H9 (cell line): Measurements from ENCODE around the gene DPH2. TPM values are rescaled to one million over a fixed set of nuclear protein-coding genes. Genes with fewer than 3 reads are reported as not detected.

Source experiments
- DNase-seq: peaks from one replicate; pipeline ENCODE4 v3.0.0-alpha.2; 2017
- H2AFZ ChIP-seq: one replicate; pipeline ENCODE4 v1.6.1; 2013; ENCODE audit warnings: mild to moderate bottlenecking, low read length, control low read depth, moderate library complexity
- H2AK5ac ChIP-seq: 2 replicates; pipeline ENCODE4 v1.6.1; 2013; ENCODE audit warnings: low read length, control low read depth, mixed read lengths; ENCODE audit not compliant: insufficient read length
- H2BK120ac ChIP-seq: one replicate; pipeline ENCODE4 v1.6.1; 2013; ENCODE audit warnings: low read depth, mild to moderate bottlenecking, low read length, control low read depth, inconsistent platforms; ENCODE audit not compliant: poor library complexity, severe bottlenecking
- H2BK12ac ChIP-seq: 2 replicates; pipeline ENCODE4 v1.6.1; 2013; ENCODE audit warnings: low read length, control low read depth, mixed read lengths, low read depth; ENCODE audit not compliant: insufficient read length
- H2BK15ac ChIP-seq: 2 replicates; pipeline ENCODE4 v1.6.1; 2013; ENCODE audit warnings: low read depth, low read length, control low read depth
- H2BK20ac ChIP-seq: one replicate; pipeline ENCODE4 v1.6.1; 2013; ENCODE audit warnings: low read depth, mild to moderate bottlenecking, low read length, control low read depth, inconsistent platforms; ENCODE audit not compliant: poor library complexity, severe bottlenecking
- H2BK5ac ChIP-seq: 2 replicates; pipeline ENCODE4 v1.6.1; 2013; ENCODE audit warnings: low read length, control low read depth, mixed read lengths; ENCODE audit not compliant: insufficient read length
- H3K14ac ChIP-seq: 2 replicates; pipeline ENCODE4 v1.6.1; 2013; ENCODE audit warnings: low read length, control low read depth; ENCODE audit not compliant: insufficient read depth
- H3K18ac ChIP-seq: 2 replicates; pipeline ENCODE4 v1.6.1; 2013; ENCODE audit warnings: low read depth, mild to moderate bottlenecking, mixed read lengths, low read length, control low read depth; ENCODE audit not compliant: insufficient read length
- H3K23ac ChIP-seq: 2 replicates; pipeline ENCODE4 v1.6.1; 2013; ENCODE audit warnings: low read length, control low read depth, mixed read lengths, low read depth; ENCODE audit not compliant: insufficient read length
- H3K23me2 ChIP-seq: 2 replicates; pipeline ENCODE4 v1.6.1; 2013; ENCODE audit warnings: low read depth, mild to moderate bottlenecking, mixed read lengths, low read length, control low read depth; ENCODE audit not compliant: insufficient read length, poor library complexity, severe bottlenecking
- H3K27ac ChIP-seq: 2 replicates; pipeline ENCODE4 v1.5.1; 2013; ENCODE audit warnings: low read length, control low read depth, mixed read lengths, low read depth; ENCODE audit not compliant: insufficient read length
- H3K27me3 ChIP-seq: 2 replicates; pipeline ENCODE4 v1.6.1; 2013; ENCODE audit warnings: low read length, control low read depth, inconsistent platforms; ENCODE audit not compliant: insufficient read depth
- H3K4ac ChIP-seq: 2 replicates; pipeline ENCODE4 v1.6.1; 2013; ENCODE audit warnings: low read depth, mild to moderate bottlenecking, control low read depth, inconsistent platforms, low read length, moderate library complexity
- H3K4me1 ChIP-seq: 2 replicates; pipeline ENCODE4 v1.6.1; 2013; ENCODE audit warnings: low read length, control low read depth, inconsistent platforms; ENCODE audit not compliant: insufficient read depth
- H3K4me2 ChIP-seq: 2 replicates; pipeline ENCODE4 v1.6.1; 2013; ENCODE audit warnings: low read length, control low read depth, mixed read lengths; ENCODE audit not compliant: insufficient read length, insufficient read depth
- H3K56ac ChIP-seq: 2 replicates; pipeline ENCODE4 v1.6.1; 2013; ENCODE audit warnings: low read depth, mild to moderate bottlenecking, mixed read lengths, low read length, control low read depth; ENCODE audit not compliant: insufficient read length
- H3K79me1 ChIP-seq: 2 replicates; pipeline ENCODE4 v1.6.1; 2013; ENCODE audit warnings: low read depth, mild to moderate bottlenecking, moderate library complexity, low read length, control low read depth, inconsistent platforms; ENCODE audit not compliant: insufficient read depth, poor library complexity, severe bottlenecking
- H3K79me2 ChIP-seq: 2 replicates; pipeline ENCODE4 v1.6.1; 2013; ENCODE audit warnings: low read length, control low read depth, inconsistent platforms; ENCODE audit not compliant: insufficient read depth
- H3K9ac ChIP-seq: 2 replicates; pipeline ENCODE4 v1.6.1; 2013; ENCODE audit warnings: low read length, control low read depth, mixed read lengths; ENCODE audit not compliant: insufficient read length; ENCODE audit errors: extremely low read depth
- H3K9me3 ChIP-seq: one replicate; pipeline ENCODE4 v1.6.1; 2013; ENCODE audit warnings: low read depth, low read length, inconsistent platforms; ENCODE audit not compliant: control insufficient read depth
- H3T11ph ChIP-seq: one replicate; pipeline ENCODE4 v1.6.1; 2013; ENCODE audit warnings: mild to moderate bottlenecking, low read length, control low read depth, inconsistent platforms
- H4K20me1 ChIP-seq: one replicate; pipeline ENCODE4 v1.6.1; 2013; ENCODE audit not compliant: control insufficient read depth, insufficient read length, insufficient read depth
- H4K5ac ChIP-seq: 2 replicates; pipeline ENCODE4 v1.6.1; 2013; ENCODE audit warnings: low read depth, mild to moderate bottlenecking, mixed read lengths, low read length, control low read depth; ENCODE audit not compliant: insufficient read length
- H4K8ac ChIP-seq: replicated peaks from 2 replicates; pipeline ENCODE4 v1.6.1; 2013; ENCODE audit warnings: low read length, control low read depth, mixed read lengths, low read depth; ENCODE audit not compliant: insufficient read length
- H4K91ac ChIP-seq: 2 replicates; pipeline ENCODE4 v1.6.1; 2013; ENCODE audit warnings: low read depth, mild to moderate bottlenecking, moderate library complexity, mixed read lengths, low read length, control low read depth; ENCODE audit not compliant: insufficient read length
- H3K27ac Mint-ChIP-seq, 3 experiments: 2 replicates in 2 of 3; 3 replicates in 1 of 3; pipeline ENCODE4 v1.8.0; 2020 to 2021; ENCODE audit warnings: mixed read lengths in 3 of 3, mild to moderate bottlenecking in 1 of 3, moderate library complexity in 1 of 3
- H3K27me3 Mint-ChIP-seq: 2 replicates; pipeline ENCODE4 v1.8.0; 2021; ENCODE audit warnings: low read depth, mild to moderate bottlenecking, moderate library complexity, mixed read lengths
- H3K36me3 Mint-ChIP-seq, 3 experiments: 2 replicates in 2 of 3; 3 replicates in 1 of 3; pipeline ENCODE4 v1.8.0; 2020 to 2021; ENCODE audit warnings: low read depth in 3 of 3, mixed read lengths in 3 of 3; ENCODE audit not compliant: insufficient read depth in 1 of 3
- H3K4me1 Mint-ChIP-seq, 2 experiments: 2 replicates each; pipeline ENCODE4 v1.8.0; 2020; ENCODE audit warnings: mixed read lengths in 2 of 2
- H3K4me3 Mint-ChIP-seq, 2 experiments: 2 replicates in 1 of 2; 3 replicates in 1 of 2; pipeline ENCODE4 v1.8.0; 2020 to 2021; ENCODE audit warnings: mild to moderate bottlenecking in 2 of 2, mixed read lengths in 2 of 2, moderate library complexity in 1 of 2
- H3K9me3 Mint-ChIP-seq, 2 experiments: 2 replicates in 1 of 2; 3 replicates in 1 of 2; pipeline ENCODE4 v1.8.0; 2020; ENCODE audit warnings: mild to moderate bottlenecking in 2 of 2, mixed read lengths in 2 of 2, moderate library complexity in 1 of 2
- CTCF ChIP-seq: fragments of 200-600 bp; sonication (generic); conservative IDR thresholded peaks from 3 replicates; pipeline ENCODE4 v1.8.0; 2021; ENCODE audit warnings: antibody characterized with exemption, mild to moderate bottlenecking
- WGBS: extraction: QIAGEN DNeasy Blood & Tissue Kit; methylation state at CpG from one replicate; pipeline ENCODE4 v1.1.7; 2013; ENCODE audit warnings: missing lambda C conversion rate, low lambda C conversion rate, mixed read lengths; ENCODE audit not compliant: insufficient read length; ENCODE audit errors: extremely low coverage; 5-methylcytosine and 5-hydroxymethylcytosine counted together
- total RNA-seq: library from RNA; stranded (reverse); gene quantifications from 2 replicates; pipeline ENCODE4 v1.2.1, GENCODE V29; 2021

Gene DPH2
- total RNA-seq, 1 experiment from 2014 or later = 74.4 TPM

- Histone ChIP-seq H4K91ac (no peak overlapping the region), H4K8ac (no peak overlapping the region), H3K27ac (no peak overlapping the region), H3K23ac (no peak overlapping the region), H3K4me2 (no peak overlapping the region), H3K27me3 (no peaks in the 10 kb centered on the region), H2BK120ac (no peak overlapping the region), H4K20me1 (no peaks in the 10 kb centered on the region), H3K4me1 (no peaks in the 10 kb centered on the region), H2BK15ac (no peak overlapping the region), H3K18ac (no peak overlapping the region), H3K23me2 (no peaks in the 10 kb centered on the region), H3T11ph (no peak overlapping the region), H2AFZ (no peak overlapping the region), H2AK5ac (no peak overlapping the region), H3K56ac (no peak overlapping the region), H2BK5ac (no peak overlapping the region), H2BK12ac (no peak overlapping the region), H3K14ac (no peak overlapping the region), H4K5ac (no peak overlapping the region), H3K79me1 (no peaks in the 10 kb centered on the region), H2BK20ac (no peak overlapping the region), H3K79me2 (no peaks in the 10 kb centered on the region), H3K4ac (no peak overlapping the region), H3K9me3 (no peaks in the 10 kb centered on the region), H3K9ac (no peak overlapping the region)
- H3K27ac Mint-ChIP-seq = peak overlapping the region in 1 of 3 experiments; percentile 94; a peak in 1 of 7 replicates
- no peak for DNase-seq
- peaks cover 0 to 18% (median 3%) of the 10 kb centered on the region in 3 experiments; a peak in 5 of 7 replicates for H3K36me3 Mint-ChIP-seq
- WGBS = no CpG with 5 or more reads among the region's 20 CpGs
- peaks cover 16 to 24% of the 10 kb centered on the region in 2 experiments for H3K4me1 Mint-ChIP-seq
- no peak overlapping the region for H3K4me3 Mint-ChIP-seq
- H3K27me3 Mint-ChIP-seq = no peaks in the 10 kb centered on the region
- TF ChIP-seq CTCF = no peak
- no peaks in the 10 kb centered on the region for H3K9me3 Mint-ChIP-seq
These were observed 47.1 kb downstream of the DPH2 start for GRCh38 chr1:44016890-44017400.
